Gastrocnemius medialis (tissue), 4 donors: ENCODE results near the gene RBFOX2. TPM values are rescaled to one million over a fixed set of nuclear protein-coding genes. Genes with fewer than 3 reads are reported as not detected.
"Not testable (repeated sequence)": the region's sequence is repeated elsewhere in the genome, so short reads cannot be mapped to it uniquely, and the experiment has no call there.

Source experiments
- ATAC-seq, 2 donors: fragments of 150-250 bp; one replicate each; pipeline ENCODE4 v1.9.1; 2016
- DNase-seq, 2 donors: peaks; one replicate each; pipeline ENCODE4 v3.0.0-alpha.2; 2019
- H3K27ac ChIP-seq, 4 donors: fragments of 200-600 bp; sonication (generic); 1 replicate in 1 of 4; 2 replicates in 3 of 4; pipeline ENCODE4 v1.5.1; 2016 to 2018; ENCODE audit warnings: mild to moderate bottlenecking in 2 of 4, moderate library complexity in 1 of 4
- H3K27me3 ChIP-seq, 3 donors: fragments of 200-600 bp; sonication (generic) in 2 of 3; 1 replicate in 1 of 3; 2 replicates in 2 of 3; pipeline versions ENCODE4 v1.5.1 to v1.6.0; 2016 to 2019; ENCODE audit warnings: mild to moderate bottlenecking in 1 of 3, moderate library complexity in 1 of 3
- H3K36me3 ChIP-seq, 2 donors: fragments of 200-600 bp; sonication (generic) in 1 of 2; one replicate each; pipeline ENCODE4 v1.5.1; 2017 to 2018
- H3K4me1 ChIP-seq, 2 donors: fragments of 200-600 bp; sonication (generic) in 1 of 2; one replicate each; pipeline ENCODE4 v1.5.1; 2016 to 2017; ENCODE audit warnings: mild to moderate bottlenecking in 2 of 2
- H3K4me3 ChIP-seq, 4 donors: fragments of 200-600 bp; sonication (generic) in 3 of 4; 1 replicate in 1 of 4; 2 replicates in 3 of 4; pipeline ENCODE4 v1.5.1; 2016 to 2019; ENCODE audit warnings: mild to moderate bottlenecking in 2 of 4
- H3K9me3 ChIP-seq, 3 donors: fragments of 200-600 bp; sonication (generic) in 2 of 3; 1 replicate in 1 of 3; 2 replicates in 2 of 3; pipeline ENCODE4 v1.5.1; 2016 to 2019
- POLR2A ChIP-seq, 2 donors: fragments of 450-650 bp; IDR thresholded peaks; one replicate each; pipeline ENCODE4 v1.6.1; 2017; ENCODE audit warnings: antibody characterized with exemption in 2 of 2, mild to moderate bottlenecking in 2 of 2, moderate library complexity in 2 of 2
- in situ Hi-C, 4 donors: fragments of 200-750 bp; cut with MboI; loops; one replicate each; pipeline versions ENCODE4 v1.15.0 to v1.8.0; 2017; ENCODE audit warnings: low sequenced_read_pairs in 4 of 4
- intact Hi-C: fragments of 100-400 bp; cut with DNase I; formaldehyde crosslinking; loops from one replicate; pipeline ENCODE4 v1.15.1; 2023; ENCODE audit warnings: low total_unique reads
- total RNA-seq, 4 donors: library from RNA; depleted of rRNA; stranded (reverse); fragments of >200 nt; gene quantifications; one replicate each; pipeline versions ENCODE4 v1.1.0 to v1.2.3, GENCODE V29; 2016
- TF ChIP-seq, protein P1 (sequence below), 5 experiments: fragments of 450-650 bp in 3 of 5; fragments of 200-600 bp in 2 of 5; sonication (generic) in 2 of 5; IDR thresholded peaks in 4 of 5; conservative IDR thresholded peaks in 1 of 5; 1 replicate in 4 of 5; 2 replicates in 1 of 5; pipeline ENCODE4 v1.5.1; 2016 to 2019; ENCODE audit warnings: antibody characterized with exemption in 5 of 5, mild to moderate bottlenecking in 3 of 5, moderate library complexity in 3 of 5

RBFOX2 gene
- total RNA-seq, 4 donors from 2014 or later: 26.0 to 32.1 (median 28.6) TPM

DNA sequence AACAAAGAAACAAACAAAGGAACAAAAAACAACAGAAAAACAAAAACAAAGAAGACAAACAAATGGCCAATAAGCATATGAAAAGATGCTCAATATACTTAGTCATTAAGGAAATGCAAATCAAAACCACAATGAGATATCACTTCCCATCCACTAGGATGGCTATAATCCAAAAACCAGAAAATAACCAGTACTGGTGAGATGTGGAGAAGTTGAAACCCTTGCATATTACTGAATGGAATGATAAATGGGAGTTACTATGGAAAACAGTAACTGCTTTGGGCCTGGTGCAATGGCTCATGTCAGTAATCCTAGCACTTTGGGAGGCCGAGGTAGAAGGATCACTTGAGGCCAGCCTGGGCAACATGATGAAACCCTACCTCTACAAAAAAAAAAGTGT, 44.9 kb upstream of the RBFOX2 start:
- Histone ChIP-seq H3K27me3 (no peaks in the 10 kb centered on the region), H3K4me3 (no peak overlapping the region), H3K36me3 (no peaks in the 10 kb centered on the region), H3K4me1 (no peaks in the 10 kb centered on the region), H3K9me3 (no peaks in the 10 kb centered on the region), H3K27ac (no peak overlapping the region)
- TF ChIP-seq POLR2A (IDR thresholded peaks at IDR 0.05): no peak
- TF ChIP-seq, protein P1, sequence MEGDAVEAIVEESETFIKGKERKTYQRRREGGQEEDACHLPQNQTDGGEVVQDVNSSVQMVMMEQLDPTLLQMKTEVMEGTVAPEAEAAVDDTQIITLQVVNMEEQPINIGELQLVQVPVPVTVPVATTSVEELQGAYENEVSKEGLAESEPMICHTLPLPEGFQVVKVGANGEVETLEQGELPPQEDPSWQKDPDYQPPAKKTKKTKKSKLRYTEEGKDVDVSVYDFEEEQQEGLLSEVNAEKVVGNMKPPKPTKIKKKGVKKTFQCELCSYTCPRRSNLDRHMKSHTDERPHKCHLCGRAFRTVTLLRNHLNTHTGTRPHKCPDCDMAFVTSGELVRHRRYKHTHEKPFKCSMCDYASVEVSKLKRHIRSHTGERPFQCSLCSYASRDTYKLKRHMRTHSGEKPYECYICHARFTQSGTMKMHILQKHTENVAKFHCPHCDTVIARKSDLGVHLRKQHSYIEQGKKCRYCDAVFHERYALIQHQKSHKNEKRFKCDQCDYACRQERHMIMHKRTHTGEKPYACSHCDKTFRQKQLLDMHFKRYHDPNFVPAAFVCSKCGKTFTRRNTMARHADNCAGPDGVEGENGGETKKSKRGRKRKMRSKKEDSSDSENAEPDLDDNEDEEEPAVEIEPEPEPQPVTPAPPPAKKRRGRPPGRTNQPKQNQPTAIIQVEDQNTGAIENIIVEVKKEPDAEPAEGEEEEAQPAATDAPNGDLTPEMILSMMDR (IDR thresholded peaks at IDR 0.05 in 4 of 5, conservative IDR thresholded peaks at IDR 0.05 in 1 of 5): no peak
- in situ Hi-C loops (no loop called here), intact Hi-C loops (no loop called here)
- DNase-seq: no peak
- no peak for ATAC-seq

DNA sequence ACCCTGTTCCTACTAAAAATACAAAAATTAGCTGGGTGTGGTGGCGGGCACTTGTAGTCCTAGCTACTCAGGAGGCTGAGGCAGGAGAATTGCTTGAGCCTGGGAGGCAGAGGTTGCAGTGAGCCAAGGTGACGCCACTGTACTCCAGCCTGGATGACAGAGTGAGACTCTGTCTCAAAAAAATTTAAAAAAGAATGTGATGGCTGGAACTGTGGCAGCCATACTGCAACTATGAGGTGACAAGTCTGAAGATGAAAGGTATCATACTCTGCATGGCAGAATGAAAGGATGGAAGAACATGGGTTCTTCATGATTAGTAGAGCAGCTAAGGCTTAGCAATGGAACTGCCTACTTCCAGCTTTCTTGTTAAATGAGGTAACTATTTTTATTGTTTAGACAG, 42.0 kb upstream of the RBFOX2 start:
- DNase-seq, H3K4me1 ChIP-seq, in situ Hi-C loops, H3K27me3 ChIP-seq, H3K4me3 ChIP-seq, ATAC-seq, H3K36me3 ChIP-seq, intact Hi-C loops, H3K27ac ChIP-seq, H3K9me3 ChIP-seq: not testable (repeated sequence)

DNA sequence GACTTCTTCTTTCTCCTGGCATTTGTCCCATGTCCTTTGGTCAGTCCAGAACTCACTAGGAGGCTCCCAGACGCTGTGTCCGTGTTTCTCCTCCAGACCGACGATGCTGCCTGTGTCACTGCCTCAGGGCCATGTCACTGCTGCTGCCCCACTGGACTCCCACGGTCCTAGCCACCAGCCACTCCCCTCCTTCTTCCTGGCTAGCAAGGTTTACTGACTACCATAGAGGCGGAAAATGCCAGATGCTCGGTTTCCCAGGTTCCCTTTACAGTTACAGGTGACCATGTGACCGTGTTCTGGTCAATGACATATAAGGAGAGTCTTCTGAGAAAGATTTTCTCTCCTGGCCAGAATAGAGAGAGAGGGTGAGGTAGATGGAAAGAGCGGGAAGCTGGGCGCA, 40.7 kb upstream of the RBFOX2 start:
- Histone ChIP-seq H3K27me3 (no peaks in the 10 kb centered on the region), H3K4me3 (no peak overlapping the region), H3K27ac (no peak overlapping the region), H3K4me1 (peaks cover 0 to 5% of the 10 kb centered on the region in 2 donors), H3K36me3 (no peaks in the 10 kb centered on the region), H3K9me3 (no peaks in the 10 kb centered on the region)
- intact Hi-C loops (loop anchor here (5.0 kb wide), 2 partner anchors 327 to 442 kb away; no protein-coding TSS in a partner anchor), in situ Hi-C loops (loop anchor here (5.0 to 10.0 kb wide), 3 partner anchors 53 to 135 kb away; no protein-coding TSS in a partner anchor)
- TF ChIP-seq, protein P1 (IDR thresholded peaks at IDR 0.05 in 4 of 5, conservative IDR thresholded peaks at IDR 0.05 in 1 of 5): no peak
- no peak for TF ChIP-seq POLR2A (IDR thresholded peaks at IDR 0.05)
- ATAC-seq (no peak), DNase-seq (no peak)

DNA sequence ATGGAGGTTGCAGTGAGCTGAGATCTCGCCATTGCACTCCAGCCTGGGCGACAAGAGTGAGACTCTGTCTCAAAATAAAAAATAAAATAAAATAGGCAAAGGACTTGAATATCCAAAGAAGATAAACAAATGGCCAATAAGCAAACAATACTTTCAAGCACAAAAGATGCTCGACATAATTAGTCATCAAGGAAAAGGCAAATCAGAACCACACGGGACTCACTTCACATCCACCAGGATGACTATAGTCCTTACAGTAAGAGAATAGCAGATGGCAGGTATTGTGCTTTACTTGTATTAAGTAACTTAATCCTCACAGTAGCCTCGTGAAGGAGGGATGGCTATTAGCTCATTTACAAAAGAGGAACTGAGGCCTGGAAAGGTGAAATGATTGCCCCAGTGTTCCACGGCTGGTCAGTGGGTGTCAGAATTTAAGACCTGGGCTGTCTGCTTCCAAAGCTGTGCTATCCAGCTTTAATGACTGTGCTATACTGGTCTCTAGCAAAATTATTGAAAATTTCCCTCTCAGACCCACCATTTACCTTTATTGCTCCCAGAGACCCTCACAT, 40.2 kb upstream of the RBFOX2 start:
- ATAC-seq (no peak), DNase-seq (no peak)
- intact Hi-C loops (loop anchor here (5.0 kb wide), 2 partner anchors 327 to 442 kb away; no protein-coding TSS in a partner anchor), in situ Hi-C loops (loop anchor here (5.0 to 10.0 kb wide), 3 partner anchors 53 to 134 kb away; no protein-coding TSS in a partner anchor)
- Histone ChIP-seq H3K27ac (no peak overlapping the region), H3K4me1 (peaks cover 0 to 5% of the 10 kb centered on the region in 2 donors), H3K36me3 (no peaks in the 10 kb centered on the region), H3K27me3 (no peaks in the 10 kb centered on the region), H3K9me3 (no peaks in the 10 kb centered on the region), H3K4me3 (no peak overlapping the region)
- TF ChIP-seq, protein P1 (IDR thresholded peaks at IDR 0.05 in 4 of 5, conservative IDR thresholded peaks at IDR 0.05 in 1 of 5): no peak
- TF ChIP-seq POLR2A (IDR thresholded peaks at IDR 0.05): no peak

DNA sequence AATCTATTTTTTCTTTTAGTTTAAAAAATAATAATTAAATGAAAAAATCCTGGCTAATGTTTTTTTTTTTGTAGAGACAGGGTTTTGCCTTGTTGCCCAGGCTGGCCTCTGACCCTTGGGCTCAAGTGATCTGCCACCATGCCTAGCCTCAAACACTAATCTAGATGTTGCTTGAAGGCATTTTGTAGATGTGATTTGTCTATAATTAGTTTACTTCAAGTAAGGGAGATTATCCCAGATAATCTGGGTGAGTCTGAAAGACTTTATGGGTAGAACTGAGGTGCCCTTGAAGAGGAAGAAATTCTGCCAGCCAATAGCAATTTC, 38.6 kb upstream of the RBFOX2 start:
- DNase-seq (no peak), ATAC-seq (no peak)
- Histone ChIP-seq H3K36me3 (no peaks in the 10 kb centered on the region), H3K4me1 (peaks cover 0 to 5% of the 10 kb centered on the region in 2 donors), H3K4me3 (no peak overlapping the region), H3K27ac (no peak overlapping the region), H3K27me3 (no peaks in the 10 kb centered on the region), H3K9me3 (no peaks in the 10 kb centered on the region)
- TF ChIP-seq, protein P1 (IDR thresholded peaks at IDR 0.05 in 4 of 5, conservative IDR thresholded peaks at IDR 0.05 in 1 of 5): no peak
- no peak for TF ChIP-seq POLR2A (IDR thresholded peaks at IDR 0.05)
- in situ Hi-C loops: loop anchor here (5.0 to 10.0 kb wide), 3 partner anchors 55 to 132 kb away; no protein-coding TSS in a partner anchor
- intact Hi-C loops: loop anchor here (2.0 to 5.0 kb wide), 3 partner anchors 134 to 440 kb away; no protein-coding TSS in a partner anchor
